GM19324 (cell line): ENCODE measurements around the gene PAK4.

Source experiments
- ATAC-seq: cut with Tn5 transposase; IDR thresholded peaks from one replicate; pipeline ENCODE4 v1.9.1; 2021; ENCODE audit warnings: mild to moderate bottlenecking, moderate library complexity; ENCODE audit not compliant: unreplicated experiment, low FRiP score

The PAK4 gene

GRCh38 chr19:39145180-39145953 is 19.8 kb downstream of the PAK4 start:
- no peak for ATAC-seq

DNA sequence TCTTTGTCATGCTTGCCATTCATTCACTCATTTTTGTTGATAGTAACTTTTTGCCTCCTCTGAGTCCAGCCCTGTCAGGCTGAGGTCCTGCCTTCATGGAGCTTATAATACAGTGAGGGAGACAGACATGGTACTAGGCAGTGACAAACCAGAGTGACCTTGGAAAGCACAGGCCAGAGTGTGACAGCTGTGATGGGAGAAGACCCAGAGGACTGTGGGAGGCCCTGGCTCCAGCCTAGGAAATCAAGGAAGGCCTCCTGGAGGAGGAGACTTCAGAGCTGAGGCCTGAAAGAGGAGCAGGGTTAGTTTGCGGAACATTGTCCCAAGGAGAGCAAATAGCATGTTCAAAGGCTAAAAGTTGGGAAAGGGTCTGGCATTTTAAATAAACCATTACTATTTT is 20.5 kb downstream of the PAK4 start:
- ATAC-seq, result no peak

DNA sequence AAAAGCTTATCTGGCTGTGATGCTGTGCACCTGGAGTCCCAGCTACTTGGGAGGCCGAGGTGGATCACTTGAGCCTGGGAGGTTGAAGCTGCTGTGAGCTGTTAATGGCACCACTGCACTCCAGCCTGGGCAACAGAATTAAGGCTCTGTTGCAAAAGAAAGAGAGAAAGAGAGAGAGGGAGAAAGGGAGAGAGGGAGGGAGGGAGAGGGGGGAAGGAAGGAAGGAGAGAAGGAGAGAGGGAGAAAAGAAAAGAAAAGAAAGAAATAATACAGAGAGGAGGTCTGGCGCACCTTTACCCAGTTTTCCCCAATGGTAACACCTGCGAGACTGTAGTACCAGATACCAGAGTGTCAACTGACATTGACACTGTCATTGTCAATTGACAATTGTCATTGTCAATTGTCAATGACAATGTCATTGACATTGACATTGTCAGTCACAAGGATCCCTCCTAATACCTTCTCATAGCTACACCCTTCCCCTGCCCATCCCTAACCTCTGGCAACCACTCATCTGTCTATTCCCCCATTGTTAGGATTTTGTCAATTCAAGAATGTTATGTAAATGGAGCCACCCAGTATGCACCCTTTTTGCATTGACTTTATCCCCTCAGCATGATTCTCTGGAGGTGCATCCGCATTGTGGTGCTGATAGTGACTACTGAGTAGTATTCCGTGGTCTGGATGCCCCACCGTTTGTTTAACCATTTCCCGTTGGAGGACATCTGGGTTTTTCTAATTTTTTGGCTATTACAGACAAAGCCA is 21.3 kb downstream of the PAK4 start:
- no peak for ATAC-seq

DNA sequence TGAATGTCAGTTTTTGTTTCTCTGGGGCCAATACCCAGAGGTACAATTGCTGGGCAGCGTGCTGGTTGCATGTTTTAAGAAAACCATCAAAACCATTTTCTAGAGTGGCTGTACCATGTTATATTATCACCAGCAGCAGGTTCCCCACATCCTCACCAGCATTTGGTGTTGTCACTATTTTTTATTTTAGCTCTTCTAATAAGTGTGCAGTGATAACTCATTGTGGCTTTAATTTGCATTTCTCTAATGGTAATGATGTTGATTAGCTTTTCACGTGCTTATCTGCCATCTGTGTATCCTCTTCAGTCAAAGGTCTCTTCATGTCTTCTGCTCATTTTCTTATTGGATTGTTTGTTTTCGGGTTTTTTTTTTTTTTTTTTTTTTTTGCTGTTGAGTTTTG is 21.9 kb downstream of the PAK4 start:
- no peak for ATAC-seq

GRCh38 chr19:39148939-39149529 is 23.4 kb downstream of the PAK4 start:
- ATAC-seq, result no peak

DNA sequence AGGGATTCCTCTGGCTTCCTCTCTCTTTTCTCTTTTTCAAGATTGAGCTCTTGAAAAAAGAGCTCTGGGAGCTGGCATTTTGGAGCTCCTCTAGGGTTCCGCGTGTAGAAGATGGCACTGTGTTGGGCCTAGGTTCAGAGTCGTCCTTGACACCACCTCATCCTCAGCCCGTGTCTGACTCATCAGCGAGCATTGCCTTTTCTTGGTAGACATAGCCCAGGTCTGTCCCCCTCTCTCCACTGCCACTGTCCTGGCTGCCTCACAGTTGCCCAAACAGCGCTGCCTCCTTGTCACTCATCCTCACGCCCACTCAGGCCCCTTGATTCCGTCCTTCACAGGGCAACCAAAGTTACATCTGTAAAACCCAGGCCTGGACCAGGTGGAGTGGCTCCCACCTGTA is 24.6 kb downstream of the PAK4 start:
- no peak for ATAC-seq

GRCh38 chr19:39150807-39151600 is 25.4 kb downstream of the PAK4 start:
- no peak for ATAC-seq

DNA sequence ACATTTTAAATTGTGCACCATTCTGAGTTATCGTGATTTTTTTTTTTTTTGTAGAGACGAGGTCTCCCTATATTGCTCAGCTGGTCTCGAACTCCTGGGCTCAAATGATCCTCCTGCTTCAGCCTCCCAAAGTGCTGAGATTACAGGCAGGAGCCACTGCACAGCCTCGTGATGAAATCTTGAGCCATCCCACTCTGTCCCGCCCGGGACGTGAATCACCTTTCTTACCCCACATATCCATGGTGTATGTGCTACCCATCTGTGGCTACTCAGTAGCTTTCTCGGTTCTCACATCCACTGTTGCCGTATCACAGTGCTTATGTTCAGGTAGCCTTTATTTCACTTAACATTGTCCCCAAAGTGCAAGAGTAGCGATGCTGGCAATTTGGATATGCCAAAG is 26.5 kb downstream of the PAK4 start:
- no peak for ATAC-seq

DNA sequence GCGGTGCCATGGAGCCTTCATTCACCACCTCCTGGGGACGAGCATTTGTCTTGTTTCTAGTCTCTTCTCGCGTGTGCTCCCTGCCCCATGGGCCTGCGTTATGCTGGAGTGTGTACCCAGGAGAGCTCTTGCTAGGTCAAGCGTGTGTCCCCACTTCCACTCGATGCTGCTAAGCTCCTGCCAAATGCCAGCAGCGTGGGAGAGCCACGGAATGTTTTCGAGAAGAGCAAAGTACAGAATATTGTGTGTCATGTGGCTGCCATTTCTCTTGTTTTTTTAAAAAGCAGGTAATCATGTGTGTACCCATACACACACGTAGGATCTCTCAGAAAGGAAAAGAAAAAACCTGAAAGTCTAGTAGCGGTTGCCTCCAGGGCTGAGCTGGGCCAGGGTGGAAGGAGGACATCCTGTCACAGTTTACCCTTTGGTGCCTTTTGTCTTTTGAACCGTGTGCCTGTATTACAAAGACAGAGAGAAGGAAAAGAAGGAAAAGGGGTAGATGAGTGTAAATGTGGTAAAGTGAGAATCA is 28.6 kb downstream of the PAK4 start:
- no peak for ATAC-seq

- no peak for ATAC-seq
Observed at GRCh38 chr19:39154629-39155100, 29.1 kb downstream of the PAK4 start.

GRCh38 chr19:39155114-39155700 is 29.6 kb downstream of the PAK4 start:
- no peak for ATAC-seq

- ATAC-seq, result no peak
Observed at GRCh38 chr19:39155741-39156140, 30.2 kb downstream of the PAK4 start.

DNA sequence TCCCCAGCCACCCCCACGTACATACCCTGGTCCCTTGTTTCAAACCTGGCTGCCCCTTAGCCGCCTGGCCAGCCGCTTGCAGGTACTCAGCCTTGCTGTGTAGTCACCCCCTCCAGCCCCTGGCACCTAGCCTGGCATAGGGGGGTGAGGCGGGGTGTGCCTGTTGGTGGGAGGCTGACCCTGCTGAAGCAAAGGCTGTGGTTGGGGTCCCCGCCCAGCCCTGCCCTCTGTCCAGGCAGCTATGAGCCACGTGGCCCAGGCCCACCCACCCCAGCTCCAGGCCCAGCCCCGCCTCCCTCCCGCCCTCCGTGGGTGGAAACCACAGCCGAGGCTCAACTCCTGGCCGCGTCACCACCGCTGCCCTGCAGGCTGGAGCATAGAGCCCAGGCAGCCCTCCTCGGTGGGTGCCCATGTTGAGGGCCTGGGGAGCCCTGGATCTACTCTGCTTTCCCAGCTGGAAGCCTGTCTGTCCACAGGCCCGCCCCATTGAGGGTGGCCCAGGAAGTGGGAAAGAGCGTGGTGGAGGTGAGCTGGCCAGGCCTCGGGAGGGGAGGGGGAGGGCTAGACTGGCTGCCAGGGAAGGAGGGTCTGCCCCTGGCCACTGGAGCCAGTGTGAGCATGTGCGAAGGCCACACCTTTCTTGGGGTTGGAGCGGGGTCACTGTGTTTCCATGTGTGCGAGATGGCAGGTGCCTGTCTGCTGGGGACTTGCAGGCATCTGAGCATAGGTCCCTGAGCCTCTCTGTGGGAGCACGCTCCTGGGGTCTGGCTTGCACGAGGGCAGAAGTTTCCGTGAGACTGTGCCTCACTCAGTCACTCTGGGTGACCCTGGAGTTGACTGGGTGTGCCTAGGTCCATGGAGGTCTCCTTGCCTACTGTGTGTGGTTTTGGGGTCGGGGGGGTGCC is 31.0 kb downstream of the PAK4 start:
- ATAC-seq, result no peak

DNA sequence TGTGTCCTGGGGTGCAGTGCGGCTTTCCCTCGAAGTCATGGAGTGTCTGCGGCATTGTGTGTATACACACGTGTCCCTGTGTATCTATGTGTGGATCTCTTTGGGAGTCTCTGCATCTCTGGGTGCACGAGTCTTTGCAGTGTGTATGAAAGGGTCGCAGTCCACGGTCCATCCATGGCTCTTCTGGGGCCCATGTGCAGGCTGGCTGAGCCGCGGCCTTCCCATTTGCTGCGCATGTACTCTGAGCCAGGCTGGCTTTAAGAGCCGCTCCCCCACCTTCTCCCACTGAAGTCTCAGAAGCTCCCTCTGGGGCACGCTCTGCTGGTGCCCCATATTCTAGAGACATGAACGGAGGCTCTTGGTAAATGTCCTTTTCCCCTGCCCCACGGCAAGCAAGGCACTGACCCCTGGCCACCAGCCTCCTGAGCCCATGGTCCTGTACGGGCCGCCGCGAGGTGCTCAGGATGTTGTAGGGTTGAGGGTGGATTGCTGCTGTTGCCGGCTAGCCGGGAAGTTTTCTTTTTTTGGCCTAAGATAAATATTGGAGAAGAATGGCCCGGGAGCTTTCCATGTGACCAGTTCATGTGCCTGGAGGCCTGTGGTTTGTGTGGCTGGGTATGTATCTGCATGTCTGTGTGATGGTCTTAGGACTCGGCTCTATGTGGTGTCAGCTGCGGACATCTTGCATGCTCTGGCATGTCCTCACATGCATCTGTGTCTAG is 31.9 kb downstream of the PAK4 start:
- ATAC-seq, result no peak

DNA sequence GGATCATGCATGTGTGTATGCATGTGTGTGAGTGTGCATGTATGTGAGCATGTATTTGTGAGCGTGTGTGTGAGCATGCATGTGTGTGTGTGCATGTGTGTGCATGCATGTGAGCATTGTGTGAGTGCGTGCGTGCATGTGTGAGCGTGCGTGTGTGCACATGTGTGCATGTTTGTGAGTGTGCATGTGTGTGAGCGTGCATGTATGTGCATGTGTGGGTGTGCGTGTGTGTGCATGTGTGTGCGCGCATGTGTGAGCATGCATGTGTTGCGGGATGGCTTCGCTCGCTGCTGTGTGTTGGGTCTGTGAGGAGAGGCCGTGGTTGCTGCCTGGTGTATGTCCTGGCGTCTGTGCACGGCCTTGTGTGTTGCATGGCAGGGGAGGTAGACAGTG is 32.4 kb downstream of the PAK4 start:
- ATAC-seq, result no peak

GRCh38 chr19:39158646-39159260 is 33.2 kb downstream of the PAK4 start:
- ATAC-seq, result no peak

- ATAC-seq, result no peak
Observed at GRCh38 chr19:39160523-39160861, 34.9 kb downstream of the PAK4 start.
